Mesenchymal stem cell (in vitro differentiated cells and primary cell): Measurements from ENCODE around the gene USP40.

Source experiments
- DNase-seq: peaks from one replicate; pipeline ENCODE4 v3.0.0-alpha.2; 2013
- H2AFZ ChIP-seq: one replicate; pipeline ENCODE4 v1.6.1; 2013; ENCODE audit warnings: low read depth, mild to moderate bottlenecking, control low read depth, inconsistent platforms, low read length, moderate library complexity
- H2AK5ac ChIP-seq: 2 replicates; pipeline ENCODE4 v1.6.1; 2013; ENCODE audit warnings: low read length, moderate library complexity, mild to moderate bottlenecking, inconsistent platforms; ENCODE audit not compliant: severe bottlenecking
- H2BK120ac ChIP-seq: one replicate; pipeline ENCODE4 v1.6.1; 2013; ENCODE audit warnings: low read depth, mild to moderate bottlenecking, inconsistent platforms, low read length, moderate library complexity
- H2BK12ac ChIP-seq, 2 experiments: one replicate each; pipeline ENCODE4 v1.6.1; 2013; ENCODE audit warnings: inconsistent platforms in 2 of 2, low read length in 2 of 2, mild to moderate bottlenecking in 2 of 2, moderate library complexity in 2 of 2, control low read depth in 1 of 2
- H2BK15ac ChIP-seq: one replicate; pipeline ENCODE4 v1.6.1; 2013; ENCODE audit warnings: mild to moderate bottlenecking, low read depth, inconsistent platforms; ENCODE audit not compliant: poor library complexity, severe bottlenecking
- H2BK5ac ChIP-seq: 2 replicates; pipeline ENCODE4 v1.6.1; 2013; ENCODE audit warnings: low read depth, mild to moderate bottlenecking, low read length, control low read depth, inconsistent platforms; ENCODE audit not compliant: poor library complexity, severe bottlenecking
- H3K14ac ChIP-seq, 2 experiments: one replicate each; pipeline ENCODE4 v1.6.1; 2013; ENCODE audit warnings: inconsistent platforms in 2 of 2, low read length in 2 of 2, control low read depth in 1 of 2, mild to moderate bottlenecking in 1 of 2, moderate library complexity in 1 of 2
- H3K18ac ChIP-seq, 2 experiments: one replicate each; pipeline ENCODE4 v1.6.1; 2013; ENCODE audit warnings: inconsistent platforms in 2 of 2, low read length in 2 of 2, control low read depth in 1 of 2, low read depth in 1 of 2, mild to moderate bottlenecking in 1 of 2
- H3K23ac ChIP-seq, 2 experiments: one replicate each; pipeline ENCODE4 v1.6.1; 2013; ENCODE audit warnings: inconsistent platforms in 2 of 2, low read length in 2 of 2, mild to moderate bottlenecking in 2 of 2, moderate library complexity in 2 of 2, control low read depth in 1 of 2
- H3K27ac ChIP-seq: 2 replicates; pipeline ENCODE4 v1.5.1; 2013; ENCODE audit warnings: mild to moderate bottlenecking, moderate library complexity, low read length, control low read depth, inconsistent platforms; ENCODE audit not compliant: poor library complexity, severe bottlenecking
- H3K27me3 ChIP-seq, 2 experiments: 2 replicates each; pipeline versions ENCODE4 v1.6.1 to v1.7.0; 2013; ENCODE audit warnings: low read length in 2 of 2, mild to moderate bottlenecking in 2 of 2, moderate library complexity in 2 of 2, control low read depth in 1 of 2, inconsistent platforms in 1 of 2; ENCODE audit not compliant: control insufficient read depth in 1 of 2, insufficient read depth in 1 of 2
- H3K36me3 ChIP-seq, 2 experiments: 2 replicates each; pipeline versions ENCODE4 v1.6.1 to v1.7.0; 2013; ENCODE audit warnings: low read length in 2 of 2, control low read depth in 1 of 2, inconsistent platforms in 1 of 2, low read depth in 1 of 2, mild to moderate bottlenecking in 1 of 2; ENCODE audit not compliant: insufficient read depth in 2 of 2, control insufficient read depth in 1 of 2
- H3K4ac ChIP-seq, 2 experiments: one replicate each; pipeline ENCODE4 v1.6.1; 2013; ENCODE audit warnings: inconsistent platforms in 2 of 2, low read length in 2 of 2, mild to moderate bottlenecking in 2 of 2, moderate library complexity in 2 of 2, control low read depth in 1 of 2, low read depth in 1 of 2
- H3K4me1 ChIP-seq: 2 replicates; pipeline ENCODE4 v1.6.1; 2013; ENCODE audit warnings: low read depth, low read length, control low read depth; ENCODE audit not compliant: control insufficient read depth, insufficient read depth
- H3K4me2 ChIP-seq: 2 replicates; pipeline ENCODE4 v1.6.1; 2013; ENCODE audit warnings: low read length, mild to moderate bottlenecking, inconsistent platforms; ENCODE audit not compliant: poor library complexity, severe bottlenecking
- H3K4me3 ChIP-seq, 2 experiments: 2 replicates each; pipeline versions ENCODE4 v1.5.1 to v1.7.0; 2013; ENCODE audit warnings: low read length in 2 of 2, mild to moderate bottlenecking in 2 of 2, control low read depth in 1 of 2, low read depth in 1 of 2; ENCODE audit not compliant: insufficient read depth in 1 of 2
- H3K79me1 ChIP-seq: replicated peaks from 2 replicates; pipeline ENCODE4 v1.6.1; 2013; ENCODE audit warnings: mild to moderate bottlenecking, control low read depth, low read length, inconsistent platforms; ENCODE audit not compliant: poor library complexity, severe bottlenecking
- H3K9ac ChIP-seq: 2 replicates; pipeline ENCODE4 v1.7.0; 2013; ENCODE audit warnings: mild to moderate bottlenecking, low read length, moderate library complexity
- H3K9me3 ChIP-seq: 2 replicates; pipeline ENCODE4 v1.7.0; 2013; ENCODE audit warnings: mild to moderate bottlenecking, low read length; ENCODE audit not compliant: control insufficient read depth
- H4K8ac ChIP-seq: one replicate; pipeline ENCODE4 v1.6.1; 2013; ENCODE audit warnings: inconsistent platforms, mild to moderate bottlenecking, low read length, moderate library complexity
- H4K91ac ChIP-seq: one replicate; pipeline ENCODE4 v1.6.1; 2013; ENCODE audit warnings: mild to moderate bottlenecking, low read length, inconsistent platforms
- WGBS: methylation state at CpG from one replicate; pipeline ENCODE4 v1.1.7; 2013; ENCODE audit warnings: mixed read lengths; 5-methylcytosine and 5-hydroxymethylcytosine counted together

USP40 gene

DNA sequence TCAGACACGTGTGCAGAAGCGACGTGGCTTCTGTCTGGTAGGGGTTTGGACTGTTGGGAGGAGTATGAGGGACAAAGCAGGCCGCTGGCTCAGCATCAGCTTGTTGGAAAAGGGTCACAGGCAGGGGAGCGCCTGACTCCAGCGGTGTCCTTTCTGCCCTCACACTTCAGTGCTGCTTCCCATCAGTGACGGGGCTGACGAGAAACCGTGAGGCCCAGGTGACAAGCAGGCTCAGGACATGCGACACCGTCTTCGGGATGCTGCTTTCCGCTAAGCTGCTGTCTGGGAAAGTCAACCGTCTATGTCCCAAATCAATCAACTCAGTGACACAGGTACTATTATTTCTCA, 90.5 kb downstream of the USP40 start:
- no peak overlapping the region for H2AFZ ChIP-seq
- no peak for DNase-seq
- no peak overlapping the region for H3K4me2 ChIP-seq
- H3K4ac ChIP-seq: no peak overlapping the region
- no peak overlapping the region for H3K18ac ChIP-seq
- peaks cover 61 to 79% of the 10 kb centered on the region in 2 experiments for H3K36me3 ChIP-seq
- no peak overlapping the region for H2AK5ac ChIP-seq
- H3K27ac ChIP-seq: no peak overlapping the region
- no peak overlapping the region for H4K8ac ChIP-seq
- no peak overlapping the region for H3K9ac ChIP-seq
- no peak overlapping the region for H2BK12ac ChIP-seq
- H3K79me1 ChIP-seq: peaks cover 1% of the 10 kb centered on the region
- H3K4me1 ChIP-seq: peaks cover 11% of the 10 kb centered on the region
- H2BK15ac ChIP-seq: no peak overlapping the region
- H3K4me3 ChIP-seq: no peak overlapping the region
- no peak overlapping the region for H2BK5ac ChIP-seq
- H3K9me3 ChIP-seq: no peaks in the 10 kb centered on the region
- H3K23ac ChIP-seq: no peak overlapping the region
- H2BK120ac ChIP-seq: no peak overlapping the region
- no peak overlapping the region for H3K14ac ChIP-seq
- H4K91ac ChIP-seq: no peak overlapping the region
- 96% methylated on average over 9 of the region's 14 CpGs for WGBS
- no peaks in the 10 kb centered on the region for H3K27me3 ChIP-seq

DNA sequence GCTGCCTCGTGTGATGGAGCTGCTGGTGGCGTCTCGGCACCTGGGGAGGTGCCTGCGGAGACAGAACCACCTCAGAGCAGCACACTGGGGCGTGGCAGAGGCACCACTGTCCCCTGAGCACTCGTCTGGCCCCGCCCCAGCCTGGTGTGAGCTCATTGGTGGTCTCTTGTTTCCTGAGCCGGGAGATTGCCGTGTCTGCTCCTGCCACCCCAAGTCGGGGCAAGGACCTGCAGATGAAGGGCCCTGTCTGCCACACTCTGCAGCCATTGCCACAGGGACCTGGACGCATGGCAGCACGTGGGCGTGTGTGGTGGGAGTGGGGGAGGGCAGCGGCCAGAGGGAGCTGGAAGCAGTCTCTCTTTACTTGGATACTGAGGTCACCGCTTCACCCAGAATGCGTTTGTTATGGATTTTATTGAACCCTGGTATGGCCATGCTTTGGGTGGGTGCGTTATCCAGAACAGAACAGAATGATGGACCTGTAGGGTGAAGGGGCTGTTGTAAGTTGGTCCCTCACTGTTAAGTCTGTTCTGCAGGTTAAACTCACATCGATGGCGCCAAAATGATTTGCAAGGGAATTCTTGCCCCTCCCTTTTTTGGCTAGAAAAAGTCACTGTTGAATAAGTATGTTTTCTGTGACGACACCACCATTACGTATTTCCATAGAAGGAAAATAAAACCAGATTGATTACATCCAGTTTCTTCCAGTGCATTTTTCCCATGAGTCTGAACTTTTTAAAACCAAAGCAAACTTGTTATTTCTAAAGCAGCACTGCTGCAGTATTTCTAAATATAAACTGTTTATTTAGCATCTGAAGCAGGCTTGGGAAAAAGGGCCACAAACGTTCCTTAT, 92.0 kb downstream of the USP40 start:
- Histone ChIP-seq H3K4me1 (peaks cover 4% of the 10 kb centered on the region), H2BK5ac (no peak overlapping the region), H2BK12ac (peak overlapping the region in 1 of 2 experiments; percentile 0), H2BK120ac (no peak overlapping the region), H2AFZ (no peak overlapping the region), H3K36me3 (peaks cover 48 to 79% of the 10 kb centered on the region in 2 experiments), H3K4me2 (no peak overlapping the region), H3K14ac (peak overlapping the region in 1 of 2 experiments; percentile 3), H3K27me3 (no peaks in the 10 kb centered on the region), H2AK5ac (no peak overlapping the region), H3K18ac (no peak overlapping the region), H4K8ac (peak overlapping the region; percentile 7), H3K9me3 (no peaks in the 10 kb centered on the region), H3K23ac (no peak overlapping the region), H3K9ac (no peak overlapping the region), H3K27ac (no peak overlapping the region), H4K91ac (peak overlapping the region; percentile 34), H3K4me3 (no peak overlapping the region), H2BK15ac (no peak overlapping the region), H3K79me1 (no peaks in the 10 kb centered on the region), H3K4ac (no peak overlapping the region)
- DNase-seq: peak; percentile 51
- 82% methylated on average over 22 of the region's 22 CpGs for WGBS

DNA sequence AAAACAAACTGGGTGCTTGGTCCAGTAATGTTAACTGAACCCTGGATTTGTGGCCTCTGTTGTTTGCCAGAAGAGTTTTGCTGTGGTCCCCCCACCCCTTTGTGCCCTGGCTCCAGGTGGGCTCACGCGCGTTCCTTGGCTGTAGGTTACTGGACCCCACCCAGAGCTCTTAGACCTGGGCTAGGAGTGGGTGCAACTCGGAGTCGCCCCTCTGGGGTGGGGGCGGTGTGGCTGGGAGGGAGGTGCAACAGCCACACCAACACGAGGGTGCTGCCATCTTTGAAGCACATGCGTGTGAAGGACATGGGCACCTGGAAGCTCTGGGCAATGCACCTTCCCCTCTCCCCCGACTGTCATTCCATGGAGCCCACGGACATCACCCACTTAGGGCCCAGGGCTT, 92.7 kb downstream of the USP40 start:
- no peaks in the 10 kb centered on the region for H3K79me1 ChIP-seq

DNA sequence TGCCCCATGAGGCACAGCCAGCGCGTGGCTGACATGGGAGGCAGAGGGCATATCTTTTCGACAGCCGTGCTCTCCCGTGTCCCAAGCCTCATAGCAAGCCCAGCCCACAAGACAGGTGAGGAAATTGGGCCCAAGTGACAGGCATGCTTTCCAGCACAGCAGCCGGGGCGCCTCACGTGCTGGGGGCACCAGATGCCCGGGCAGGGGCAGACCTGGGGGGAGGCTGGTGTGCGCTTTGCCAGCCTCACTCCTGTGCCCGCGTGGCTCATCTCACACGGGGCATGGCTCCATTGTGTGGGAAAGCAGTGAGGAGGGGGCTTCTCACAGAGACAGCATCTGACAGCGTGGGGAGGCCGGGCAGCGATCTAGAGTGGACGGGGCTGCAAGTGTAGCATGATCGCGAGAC, 93.2 kb downstream of the USP40 start:
- Histone ChIP-seq H3K9ac (no peak overlapping the region), H3K79me1 (no peaks in the 10 kb centered on the region), H2AFZ (no peak overlapping the region), H2AK5ac (no peak overlapping the region), H3K18ac (no peak overlapping the region), H3K27me3 (no peaks in the 10 kb centered on the region), H2BK120ac (no peak overlapping the region), H4K8ac (no peak overlapping the region), H4K91ac (no peak overlapping the region), H3K23ac (no peak overlapping the region), H3K9me3 (no peaks in the 10 kb centered on the region), H3K36me3 (peaks cover 44 to 81% of the 10 kb centered on the region in 2 experiments), H3K4ac (no peak overlapping the region), H3K4me1 (peaks cover 4% of the 10 kb centered on the region), H2BK5ac (no peak overlapping the region), H2BK15ac (no peak overlapping the region), H3K4me2 (no peak overlapping the region), H3K4me3 (no peak overlapping the region), H2BK12ac (no peak overlapping the region), H3K27ac (no peak overlapping the region), H3K14ac (no peak overlapping the region)
- WGBS: 97% methylated on average over 14 of the region's 19 CpGs
- no peak for DNase-seq

More for the DNA sequence above, 92.7 kb downstream of the USP40 start:
- no peak overlapping the region for H2AFZ ChIP-seq
- 98% methylated on average over 10 of the region's 10 CpGs for WGBS
- H3K36me3 ChIP-seq: peaks cover 46 to 81% of the 10 kb centered on the region in 2 experiments
- H4K91ac ChIP-seq: no peak overlapping the region
- H3K4me3 ChIP-seq: no peak overlapping the region
- no peak overlapping the region for H2BK12ac ChIP-seq
- H3K4ac ChIP-seq: no peak overlapping the region
- no peak overlapping the region for H3K18ac ChIP-seq
- no peak overlapping the region for H3K14ac ChIP-seq
- no peak for DNase-seq
- H4K8ac ChIP-seq: no peak overlapping the region
- no peak overlapping the region for H3K9ac ChIP-seq
- no peak overlapping the region for H2BK15ac ChIP-seq
- H3K4me2 ChIP-seq: no peak overlapping the region
- no peaks in the 10 kb centered on the region for H3K9me3 ChIP-seq
- peaks cover 4% of the 10 kb centered on the region for H3K4me1 ChIP-seq
- H2BK120ac ChIP-seq: no peak overlapping the region
- no peak overlapping the region for H2AK5ac ChIP-seq
- H3K27me3 ChIP-seq: no peaks in the 10 kb centered on the region
- no peak overlapping the region for H3K27ac ChIP-seq
- H3K23ac ChIP-seq: no peak overlapping the region
- no peak overlapping the region for H2BK5ac ChIP-seq
